Karpas-422 (cell line): ENCODE results near the gene KCNQ5. TPM values are rescaled to one million over a fixed set of nuclear protein-coding genes. Genes with fewer than 3 reads are reported as not detected.

Source experiments
- DNase-seq: peaks from one replicate; pipeline ENCODE4 v3.0.0-alpha.2; 2015
- H2AFZ ChIP-seq: fragments of 200-600 bp; sonication (generic); 2 replicates; pipeline ENCODE4 v1.6.1; 2014; ENCODE audit warnings: antibody characterized with exemption, low read length, mixed read lengths
- H3K27ac ChIP-seq: fragments of 200-600 bp; sonication (generic); 2 replicates; pipeline ENCODE4 v1.5.1; 2014; ENCODE audit warnings: mild to moderate bottlenecking, low read length, moderate library complexity
- H3K27me3 ChIP-seq: fragments of 200-600 bp; sonication (generic); 2 replicates; pipeline ENCODE4 v1.6.1; 2014; ENCODE audit warnings: low read length, mixed read lengths
- H3K36me3 ChIP-seq: fragments of 200-600 bp; sonication (generic); 2 replicates; pipeline ENCODE4 v1.6.1; 2014; ENCODE audit warnings: low read length, mixed read lengths; ENCODE audit not compliant: insufficient read depth
- H3K4me1 ChIP-seq: fragments of 200-600 bp; sonication (generic); 2 replicates; pipeline ENCODE4 v1.6.1; 2014; ENCODE audit warnings: mild to moderate bottlenecking, low read length, mixed read lengths
- H3K4me2 ChIP-seq: fragments of 200-600 bp; sonication (generic); 2 replicates; pipeline ENCODE4 v1.6.1; 2014; ENCODE audit warnings: low read length, low read depth, mild to moderate bottlenecking; ENCODE audit not compliant: poor library complexity, severe bottlenecking
- H3K4me3 ChIP-seq: fragments of 200-600 bp; sonication (generic); 2 replicates; pipeline ENCODE4 v1.5.1; 2014; ENCODE audit warnings: mild to moderate bottlenecking, antibody characterized with exemption, low read length, mixed read lengths
- H3K79me2 ChIP-seq: fragments of 200-600 bp; sonication (generic); 2 replicates; pipeline ENCODE4 v1.6.1; 2014; ENCODE audit warnings: mild to moderate bottlenecking, low read length, mixed read lengths
- H3K9ac ChIP-seq: fragments of 200-600 bp; sonication (generic); 2 replicates; pipeline ENCODE4 v1.6.0; 2014; ENCODE audit warnings: low read length
- H3K9me2 ChIP-seq: fragments of 200-600 bp; sonication (generic), shearing (Covaris generic); replicated peaks from 2 replicates; pipeline ENCODE4 v1.6.0; 2014; ENCODE audit warnings: mild to moderate bottlenecking, low read length, moderate library complexity; ENCODE audit not compliant: insufficient read depth
- H3K9me3 ChIP-seq: fragments of 300-700, 200-600 bp; sonication (generic); 2 replicates; pipeline ENCODE4 v1.6.1; 2014; ENCODE audit warnings: low read length, mixed read lengths
- H4K20me1 ChIP-seq: fragments of 200-600 bp; sonication (generic); 2 replicates; pipeline ENCODE4 v1.6.1; 2014; ENCODE audit warnings: mild to moderate bottlenecking, antibody characterized with exemption, low read length, low read depth; ENCODE audit not compliant: insufficient read depth
- total RNA-seq: library from RNA; depleted of rRNA; stranded (reverse); fragments of >200 nt; shearing (Covaris generic); gene quantifications from 2 replicates; pipeline ENCODE4 v1.2.3, GENCODE V29; 2014; ENCODE audit warnings: low replicate concordance

The KCNQ5 gene
- total RNA-seq, 1 experiment from 2014 or later: 50.5 TPM

- Histone ChIP-seq H3K4me1 (peaks cover 22% of the 10 kb centered on the region), H2AFZ (no peak overlapping the region), H3K27me3 (no peaks in the 10 kb centered on the region), H3K4me3 (no peak overlapping the region), H3K27ac (no peak overlapping the region), H3K79me2 (peaks cover 57% of the 10 kb centered on the region), H3K36me3 (no peaks in the 10 kb centered on the region), H3K9ac (no peak overlapping the region), H3K9me3 (no peaks in the 10 kb centered on the region), H4K20me1 (no peaks in the 10 kb centered on the region), H3K4me2 (no peak overlapping the region), H3K9me2 (no peaks in the 10 kb centered on the region)
- DNase-seq: no peak
Measured at GRCh38 chr6:73028893-73029450, 407.1 kb downstream of the KCNQ5 start.

DNA sequence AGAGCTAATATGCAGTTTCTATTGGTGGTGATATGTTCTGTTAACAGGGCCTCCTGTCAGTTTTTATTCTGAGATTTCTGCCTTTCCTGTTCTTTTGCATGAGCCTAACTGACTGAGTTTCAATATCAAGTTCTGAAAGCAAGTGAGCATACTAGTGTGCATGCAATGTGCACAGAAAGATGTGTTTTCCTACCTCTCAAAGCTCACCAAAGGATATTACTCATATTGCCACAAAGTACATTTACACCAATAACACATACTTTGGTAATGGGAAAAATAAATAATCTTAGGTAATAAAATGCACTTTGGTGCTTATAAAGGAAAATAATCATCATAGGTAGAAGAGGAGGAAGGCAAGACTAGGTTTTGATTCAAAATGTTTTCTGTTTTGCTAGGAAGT is 408.4 kb downstream of the KCNQ5 start:
- Histone ChIP-seq H3K4me3 (no peak overlapping the region), H3K27me3 (no peaks in the 10 kb centered on the region), H3K9ac (no peak overlapping the region), H3K9me2 (no peaks in the 10 kb centered on the region), H3K79me2 (peaks cover 57% of the 10 kb centered on the region), H3K27ac (no peak overlapping the region), H3K36me3 (no peaks in the 10 kb centered on the region), H3K9me3 (no peaks in the 10 kb centered on the region), H3K4me1 (peaks cover 22% of the 10 kb centered on the region), H4K20me1 (no peaks in the 10 kb centered on the region), H3K4me2 (no peak overlapping the region), H2AFZ (no peak overlapping the region)
- DNase-seq: no peak

DNA sequence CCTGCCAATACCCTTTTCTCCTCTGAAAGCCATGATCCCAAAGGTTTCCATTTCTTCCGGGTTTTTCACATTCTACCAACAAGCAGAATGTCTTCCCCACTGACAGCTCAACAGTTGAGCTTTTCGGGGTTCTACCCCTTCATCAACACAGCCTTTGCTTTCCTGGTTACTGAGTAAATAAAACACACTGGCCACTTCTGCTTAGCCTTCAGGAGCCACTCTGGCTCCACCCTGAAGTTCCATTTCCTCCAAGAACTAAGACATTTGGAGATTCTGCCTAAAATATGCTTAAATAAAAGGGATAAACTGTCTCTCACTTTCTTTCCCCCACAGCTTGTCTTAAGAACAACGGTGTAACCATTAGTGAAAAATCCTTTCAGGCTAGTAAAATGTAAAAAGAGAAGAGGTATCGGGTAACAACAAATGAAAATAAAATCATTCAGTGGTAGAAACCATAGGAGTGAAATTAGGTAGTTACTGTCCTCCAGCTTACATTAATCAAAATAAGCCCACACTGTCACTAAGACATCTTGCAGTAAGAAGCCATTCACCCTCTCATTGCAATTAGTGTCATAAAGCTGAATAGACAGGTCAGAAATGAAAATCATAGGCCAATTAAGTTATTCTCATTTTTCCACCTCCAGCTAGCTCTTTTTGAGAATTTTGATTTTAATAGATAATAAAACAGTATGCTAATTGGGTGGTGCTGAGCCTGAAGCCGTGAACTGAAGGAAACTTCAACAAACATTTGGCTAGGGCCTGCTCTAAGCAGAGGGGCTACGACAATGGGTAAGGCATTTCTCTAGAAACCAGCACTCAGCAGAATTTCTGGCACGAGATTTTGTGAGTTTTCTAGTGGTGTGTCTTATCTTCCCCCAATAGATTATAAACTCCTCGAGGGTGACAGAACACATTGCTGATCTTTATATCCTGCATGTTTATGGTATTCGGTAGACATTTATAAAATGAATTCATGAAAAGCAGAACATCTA is 409.2 kb downstream of the KCNQ5 start:
- Histone ChIP-seq H3K4me2 (no peak overlapping the region), H3K79me2 (peaks cover 60% of the 10 kb centered on the region), H4K20me1 (no peaks in the 10 kb centered on the region), H3K9me2 (no peaks in the 10 kb centered on the region), H3K27me3 (no peaks in the 10 kb centered on the region), H3K36me3 (no peaks in the 10 kb centered on the region), H3K27ac (no peak overlapping the region), H3K9ac (no peak overlapping the region), H2AFZ (no peak overlapping the region), H3K4me3 (no peak overlapping the region), H3K9me3 (no peaks in the 10 kb centered on the region), H3K4me1 (peaks cover 22% of the 10 kb centered on the region)
- DNase-seq: no peak

DNA sequence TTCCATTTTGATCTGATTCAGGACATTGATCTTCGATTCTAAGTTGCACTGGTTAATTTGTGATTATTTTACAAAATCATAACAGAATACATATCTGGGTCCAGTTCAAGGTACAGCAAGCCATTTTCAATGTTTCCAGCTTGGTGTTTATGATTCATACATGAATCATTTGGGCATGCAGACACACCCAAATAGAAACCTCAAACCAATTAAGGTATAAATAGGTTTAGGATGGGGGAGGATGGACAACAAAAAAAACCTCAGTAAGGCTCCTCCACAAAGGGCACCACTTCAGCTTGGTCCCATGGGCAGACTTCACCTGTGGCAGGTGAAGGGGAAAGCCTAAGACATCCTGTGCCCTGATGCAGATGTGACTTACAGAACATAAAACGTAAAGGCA is 410.7 kb downstream of the KCNQ5 start:
- Histone ChIP-seq H3K36me3 (no peaks in the 10 kb centered on the region), H3K9ac (no peak overlapping the region), H3K27me3 (no peaks in the 10 kb centered on the region), H3K79me2 (peaks cover 54% of the 10 kb centered on the region), H3K4me2 (no peak overlapping the region), H3K9me2 (no peaks in the 10 kb centered on the region), H3K4me1 (peaks cover 9% of the 10 kb centered on the region), H3K4me3 (no peak overlapping the region), H3K27ac (no peak overlapping the region), H4K20me1 (no peaks in the 10 kb centered on the region), H3K9me3 (no peaks in the 10 kb centered on the region), H2AFZ (no peak overlapping the region)
- no peak for DNase-seq

- H2AFZ ChIP-seq: no peak overlapping the region
- H3K9me2 ChIP-seq: no peaks in the 10 kb centered on the region
- peaks cover 9% of the 10 kb centered on the region for H3K4me1 ChIP-seq
- H3K4me3 ChIP-seq: no peak overlapping the region
- peaks cover 9% of the 10 kb centered on the region for H3K9me3 ChIP-seq
- DNase-seq: no peak
- H3K27ac ChIP-seq: no peak overlapping the region
- H3K79me2 ChIP-seq: peaks cover 70% of the 10 kb centered on the region
- no peaks in the 10 kb centered on the region for H4K20me1 ChIP-seq
- H3K36me3 ChIP-seq: no peaks in the 10 kb centered on the region
- H3K9ac ChIP-seq: no peak overlapping the region
- no peaks in the 10 kb centered on the region for H3K27me3 ChIP-seq
- H3K4me2 ChIP-seq: no peak overlapping the region
Measured at GRCh38 chr6:73036689-73037088, 414.8 kb downstream of the KCNQ5 start.

- Histone ChIP-seq H3K4me2 (no peak overlapping the region), H3K79me2 (peaks cover 67% of the 10 kb centered on the region), H3K36me3 (no peaks in the 10 kb centered on the region), H3K9me2 (no peaks in the 10 kb centered on the region), H3K27me3 (no peaks in the 10 kb centered on the region), H3K27ac (no peak overlapping the region), H3K4me1 (peaks cover 9% of the 10 kb centered on the region), H4K20me1 (no peaks in the 10 kb centered on the region), H3K9me3 (peaks cover 9% of the 10 kb centered on the region), H3K9ac (no peak overlapping the region), H3K4me3 (no peak overlapping the region), H2AFZ (no peak overlapping the region)
- DNase-seq: no peak
Measured at GRCh38 chr6:73041051-73041450, 419.2 kb downstream of the KCNQ5 start.

DNA sequence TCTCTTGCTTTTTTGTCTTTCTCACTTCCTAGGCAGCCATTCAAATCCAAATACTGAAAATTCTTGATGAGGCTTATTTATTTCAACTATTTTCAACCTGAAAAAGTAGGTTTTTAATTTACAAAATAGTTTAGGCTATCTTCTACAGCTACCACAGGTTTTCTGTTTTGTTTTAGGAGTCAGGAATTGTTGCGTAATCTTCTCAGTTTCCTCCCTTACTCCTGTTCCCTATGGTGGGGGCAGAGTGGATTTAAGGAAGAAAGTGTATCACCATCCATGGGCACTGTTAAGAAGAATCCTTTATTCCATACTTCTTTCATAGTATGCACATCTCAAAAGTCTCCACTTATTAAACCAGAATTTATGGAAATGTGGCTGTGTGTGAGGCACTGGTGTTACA is 421.0 kb downstream of the KCNQ5 start:
- Histone ChIP-seq H3K27me3 (no peaks in the 10 kb centered on the region), H3K4me1 (peaks cover 9% of the 10 kb centered on the region)

GRCh38 chr6:73043446-73043845 is 421.6 kb downstream of the KCNQ5 start:
- Histone ChIP-seq H3K27me3 (no peaks in the 10 kb centered on the region), H3K79me2 (peaks cover 67% of the 10 kb centered on the region), H3K9ac (no peak overlapping the region), H3K36me3 (no peaks in the 10 kb centered on the region), H3K27ac (no peak overlapping the region), H2AFZ (no peak overlapping the region), H3K4me3 (no peak overlapping the region), H3K4me1 (peaks cover 9% of the 10 kb centered on the region), H3K4me2 (no peak overlapping the region), H3K9me3 (peaks cover 6% of the 10 kb centered on the region), H4K20me1 (no peaks in the 10 kb centered on the region), H3K9me2 (no peaks in the 10 kb centered on the region)
- DNase-seq: no peak

More for the DNA sequence above, 421.0 kb downstream of the KCNQ5 start:
- H3K79me2 ChIP-seq: peaks cover 67% of the 10 kb centered on the region
- H3K9me3 ChIP-seq: peaks cover 9% of the 10 kb centered on the region
- DNase-seq: no peak
- H3K36me3 ChIP-seq: no peaks in the 10 kb centered on the region
- no peak overlapping the region for H3K9ac ChIP-seq
- H3K27ac ChIP-seq: no peak overlapping the region
- H4K20me1 ChIP-seq: no peaks in the 10 kb centered on the region
- no peak overlapping the region for H3K4me2 ChIP-seq
- H3K4me3 ChIP-seq: no peak overlapping the region
- H2AFZ ChIP-seq: no peak overlapping the region
- no peaks in the 10 kb centered on the region for H3K9me2 ChIP-seq
